Lower lobe of right lung (tissue), 2 donors: ENCODE results near the gene SRL. TPM values are rescaled to one million over a fixed set of nuclear protein-coding genes. Genes with fewer than 3 reads are reported as not detected.
A peak's percentile ranks its signal among the peaks of the same experiment; 100 is the strongest.
"Not testable (repeated sequence)": the region's sequence is repeated elsewhere in the genome, so short reads cannot be mapped to it uniquely, and the experiment has no call there.

Experiments used
- ATAC-seq, 2 donors: fragments of 200-7000 bp; cut with Tn5 transposase; one replicate each; pipeline ENCODE4 v1.9.1; 2020 to 2022; ENCODE audit warnings: mild to moderate bottlenecking in 2 of 2, moderate library complexity in 2 of 2
- DNase-seq: peaks from one replicate; pipeline ENCODE4 v3.0.0-alpha.2; 2020
- H3K27ac ChIP-seq: fragments of 200-600 bp; one replicate; pipeline ENCODE4 v1.8.0; 2022
- H3K27me3 ChIP-seq: fragments of 200-600 bp; one replicate; pipeline ENCODE4 v1.8.0; 2022; ENCODE audit warnings: low read depth
- H3K36me3 ChIP-seq: fragments of 200-600 bp; one replicate; pipeline ENCODE4 v1.8.0; 2022; ENCODE audit warnings: mild to moderate bottlenecking
- H3K4me1 ChIP-seq: fragments of 200-600 bp; one replicate; pipeline ENCODE4 v1.8.0; 2022
- H3K4me3 ChIP-seq: fragments of 200-600 bp; one replicate; pipeline ENCODE4 v1.8.0; 2022; ENCODE audit warnings: mild to moderate bottlenecking
- H3K9me3 ChIP-seq: fragments of 200-600 bp; one replicate; pipeline ENCODE4 v1.8.0; 2022
- intact Hi-C: fragments of 100-400 bp; cut with DNase I; formaldehyde crosslinking; loops from one replicate; pipeline ENCODE4 v1.11.0; 2022
- total RNA-seq: library from RNA; stranded (reverse); fragmentation: NEBNext Ultra II Directional; extraction: Animal tissue kit (Norgen Biotek cat#: 25700); gene quantifications from one replicate; pipeline ENCODE4 v1.2.1, GENCODE V29; 2021
- TF ChIP-seq, protein P1 (sequence below): fragments of 200-600 bp; IDR thresholded peaks from one replicate; pipeline ENCODE4 v1.8.0; 2022; ENCODE audit warnings: antibody characterized with exemption, mild to moderate bottlenecking
- donor health status: DM: no; HTN: yes; CAD: no; lungs with severe emphysema.

SRL gene
- total RNA-seq, 1 donor from 2014 or later = 1.4 TPM

DNA sequence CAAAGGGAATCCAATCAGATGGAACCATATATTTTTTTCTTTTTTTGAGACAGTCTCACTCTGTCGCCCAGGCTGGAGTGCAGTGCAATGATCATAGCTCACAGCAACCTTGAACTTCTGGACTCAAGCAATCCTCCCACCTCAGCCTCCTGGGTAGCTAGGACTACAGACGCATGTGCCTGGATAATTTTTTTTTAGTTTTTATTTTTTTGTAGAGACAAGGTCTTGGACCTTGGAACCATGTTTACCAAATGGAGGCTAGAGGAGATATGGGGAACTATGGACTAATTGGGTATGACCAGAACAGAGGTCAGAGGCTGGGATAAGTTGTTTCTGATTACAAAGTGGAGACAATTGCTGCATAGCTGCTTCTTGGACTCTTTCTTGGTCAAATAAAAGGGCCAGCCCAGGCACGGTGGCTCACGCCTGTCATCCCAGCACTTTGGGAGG is 84.5 kb downstream of the SRL start:
- Histone ChIP-seq H3K27me3 (no peaks in the 10 kb centered on the region), H3K4me1 (no peaks in the 10 kb centered on the region), H3K36me3 (no peaks in the 10 kb centered on the region), H3K27ac (no peak overlapping the region), H3K9me3 (no peaks in the 10 kb centered on the region), H3K4me3 (no peak overlapping the region)
- intact Hi-C loops = no loop called here
- TF ChIP-seq, protein P1, sequence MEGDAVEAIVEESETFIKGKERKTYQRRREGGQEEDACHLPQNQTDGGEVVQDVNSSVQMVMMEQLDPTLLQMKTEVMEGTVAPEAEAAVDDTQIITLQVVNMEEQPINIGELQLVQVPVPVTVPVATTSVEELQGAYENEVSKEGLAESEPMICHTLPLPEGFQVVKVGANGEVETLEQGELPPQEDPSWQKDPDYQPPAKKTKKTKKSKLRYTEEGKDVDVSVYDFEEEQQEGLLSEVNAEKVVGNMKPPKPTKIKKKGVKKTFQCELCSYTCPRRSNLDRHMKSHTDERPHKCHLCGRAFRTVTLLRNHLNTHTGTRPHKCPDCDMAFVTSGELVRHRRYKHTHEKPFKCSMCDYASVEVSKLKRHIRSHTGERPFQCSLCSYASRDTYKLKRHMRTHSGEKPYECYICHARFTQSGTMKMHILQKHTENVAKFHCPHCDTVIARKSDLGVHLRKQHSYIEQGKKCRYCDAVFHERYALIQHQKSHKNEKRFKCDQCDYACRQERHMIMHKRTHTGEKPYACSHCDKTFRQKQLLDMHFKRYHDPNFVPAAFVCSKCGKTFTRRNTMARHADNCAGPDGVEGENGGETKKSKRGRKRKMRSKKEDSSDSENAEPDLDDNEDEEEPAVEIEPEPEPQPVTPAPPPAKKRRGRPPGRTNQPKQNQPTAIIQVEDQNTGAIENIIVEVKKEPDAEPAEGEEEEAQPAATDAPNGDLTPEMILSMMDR = no peak
- ATAC-seq = no peak
- no peak for DNase-seq

DNA sequence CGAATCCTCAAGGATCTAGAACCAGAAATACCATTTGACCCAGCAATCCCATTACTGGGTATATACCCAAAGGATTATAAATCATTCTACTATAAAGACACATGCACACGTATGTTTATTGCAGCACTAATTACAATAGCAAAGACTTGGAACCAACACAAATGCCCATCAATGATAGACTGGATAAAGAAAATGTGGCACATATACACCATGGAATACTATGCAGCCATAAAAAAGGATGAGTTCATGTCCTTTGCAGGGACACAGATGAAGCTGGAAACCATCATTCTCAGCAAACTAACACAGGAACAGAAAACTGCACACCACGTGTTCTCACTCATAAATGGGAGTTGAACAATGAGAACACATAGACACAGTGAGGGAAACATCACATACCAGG is 85.4 kb downstream of the SRL start:
- H3K27ac ChIP-seq, H3K9me3 ChIP-seq, H3K27me3 ChIP-seq, intact Hi-C loops, H3K4me1 ChIP-seq, ATAC-seq, H3K36me3 ChIP-seq, DNase-seq, H3K4me3 ChIP-seq: not testable (repeated sequence)

DNA sequence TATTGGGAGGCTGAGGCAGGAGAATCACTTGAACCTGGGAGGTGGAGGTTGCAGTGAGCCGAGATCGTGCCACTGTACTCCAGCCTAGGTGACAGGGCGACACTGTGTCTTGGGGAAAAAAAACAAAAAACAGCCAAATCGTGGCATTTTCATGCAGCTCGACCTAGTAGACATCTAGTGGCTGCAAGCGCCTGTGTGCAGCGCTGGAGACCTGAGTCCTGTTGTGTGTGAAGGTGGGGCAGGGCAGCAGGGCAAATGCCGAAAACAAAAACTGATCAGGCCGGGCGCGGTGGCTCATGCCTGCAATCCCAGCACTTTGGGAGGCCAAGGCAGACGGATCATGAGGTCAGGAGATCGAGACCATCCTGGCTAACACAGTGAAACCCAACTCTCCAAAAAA is 88.5 kb downstream of the SRL start:
- H3K36me3 ChIP-seq, H3K27me3 ChIP-seq, ATAC-seq, H3K4me3 ChIP-seq, intact Hi-C loops, DNase-seq, H3K27ac ChIP-seq, H3K4me1 ChIP-seq, H3K9me3 ChIP-seq: not testable (repeated sequence)

DNA sequence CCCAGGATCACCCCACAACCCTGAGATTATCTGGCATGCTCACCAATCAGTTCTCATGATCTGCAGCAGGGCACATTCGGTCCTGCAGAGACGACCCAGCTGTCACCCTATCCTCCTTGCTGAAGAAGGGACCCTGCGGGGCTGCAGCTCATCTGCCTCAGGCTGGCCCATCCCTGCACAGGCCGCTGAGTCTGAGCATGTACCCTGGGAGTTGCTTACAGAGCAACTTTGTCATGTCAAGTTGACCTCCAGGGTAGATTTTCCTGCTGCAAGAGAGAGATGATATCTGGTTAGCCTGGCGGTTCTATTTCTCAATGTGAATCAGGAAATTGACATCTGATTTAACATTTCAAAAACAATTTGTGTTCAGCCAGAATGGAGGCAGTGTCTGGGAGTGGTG is 89.6 kb downstream of the SRL start:
- ATAC-seq (no peak), DNase-seq (no peak)
- Histone ChIP-seq H3K4me1 (no peaks in the 10 kb centered on the region), H3K36me3 (no peaks in the 10 kb centered on the region), H3K27ac (no peak overlapping the region), H3K27me3 (no peaks in the 10 kb centered on the region), H3K9me3 (no peaks in the 10 kb centered on the region), H3K4me3 (no peak overlapping the region)
- intact Hi-C loops = no loop called here
- TF ChIP-seq, protein P1 = no peak

DNA sequence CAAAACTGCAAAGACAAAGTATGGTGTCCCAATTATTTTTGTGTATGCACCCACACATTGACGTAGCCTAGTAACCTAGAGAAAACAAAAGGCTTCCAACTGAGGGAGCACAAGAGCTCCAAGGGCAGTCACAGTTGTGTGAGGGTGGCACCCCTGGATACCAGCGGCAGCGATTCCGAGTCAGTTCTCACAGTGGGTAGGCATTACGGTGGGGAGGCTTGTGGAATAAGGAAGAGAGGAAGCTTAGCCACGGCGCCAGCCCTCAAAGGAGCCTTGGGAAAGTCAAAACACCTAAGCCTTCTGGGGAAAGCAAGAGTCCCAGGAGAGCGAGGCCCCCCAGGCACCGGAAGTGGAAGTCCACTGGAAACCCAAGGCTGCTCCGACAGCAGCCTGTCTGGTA is 94.6 kb downstream of the SRL start:
- TF ChIP-seq, protein P1 = no peak
- Histone ChIP-seq H3K9me3 (no peaks in the 10 kb centered on the region), H3K4me1 (no peaks in the 10 kb centered on the region), H3K36me3 (no peaks in the 10 kb centered on the region), H3K4me3 (no peak overlapping the region), H3K27ac (no peak overlapping the region), H3K27me3 (no peaks in the 10 kb centered on the region)
- DNase-seq (no peak), ATAC-seq (no peak)
- intact Hi-C loops = no loop called here

DNA sequence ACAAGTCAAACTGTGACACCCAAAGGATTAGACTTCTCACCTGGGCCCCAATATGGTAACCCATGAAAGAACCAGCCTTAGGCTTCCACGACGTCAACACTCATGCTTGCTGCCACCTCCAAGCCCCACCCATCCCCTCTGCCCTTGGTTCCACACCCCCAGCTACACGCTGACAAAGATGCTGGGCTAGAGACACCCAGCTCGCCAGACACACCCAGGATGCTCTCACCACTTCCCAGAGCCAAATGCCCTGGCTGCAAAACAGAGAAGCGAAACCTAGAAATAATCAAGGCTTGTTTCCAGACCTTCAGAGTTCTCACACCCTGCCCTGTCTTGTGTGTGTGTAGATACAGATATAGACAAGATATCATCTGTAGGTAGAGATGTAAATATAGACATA is 99.6 kb downstream of the SRL start:
- intact Hi-C loops = no loop called here
- Histone ChIP-seq H3K9me3 (no peaks in the 10 kb centered on the region), H3K27ac (no peak overlapping the region), H3K27me3 (no peaks in the 10 kb centered on the region), H3K4me3 (no peak overlapping the region), H3K4me1 (no peaks in the 10 kb centered on the region), H3K36me3 (no peaks in the 10 kb centered on the region)
- ATAC-seq = peak; percentile 56 to 84
- TF ChIP-seq, protein P1 = no peak
- peak; percentile 58 for DNase-seq

DNA sequence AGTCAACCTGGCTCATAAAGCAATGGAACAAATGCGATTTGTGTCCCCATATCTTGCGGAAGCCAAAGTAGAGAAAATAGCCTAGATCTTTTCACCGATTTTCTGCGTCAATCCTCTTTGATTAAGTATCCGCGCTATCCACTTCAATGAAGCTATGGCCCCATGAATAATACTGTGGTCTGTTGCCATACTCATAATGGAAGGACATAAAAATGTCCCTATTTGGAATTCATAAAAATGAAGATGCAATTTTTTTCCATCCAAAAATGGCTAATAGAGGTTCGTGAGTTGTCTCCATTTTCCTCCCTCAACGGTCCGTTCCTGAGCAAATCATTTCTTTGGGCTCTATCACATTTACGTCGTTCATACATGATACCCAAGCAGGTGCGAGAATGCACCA is 100.3 kb downstream of the SRL start:
- intact Hi-C loops = no loop called here
- DNase-seq (no peak), ATAC-seq (no peak)
- Histone ChIP-seq H3K36me3 (no peaks in the 10 kb centered on the region), H3K4me3 (no peak overlapping the region), H3K4me1 (no peaks in the 10 kb centered on the region), H3K27me3 (no peaks in the 10 kb centered on the region), H3K9me3 (no peaks in the 10 kb centered on the region), H3K27ac (no peak overlapping the region)
- TF ChIP-seq, protein P1 = no peak
